AG09319 (cell line): ENCODE results near the gene IFFO2.

ENCODE experiments used
- DNase-seq: peaks from one replicate; pipeline ENCODE4 v3.0.0-alpha.2; 2010; ENCODE audit warnings: low read depth; ENCODE audit errors: extremely low read depth
- TF ChIP-seq, protein P1 (sequence below): IDR thresholded peaks from 2 replicates; pipeline ENCODE4 v1.5.1; 2011; ENCODE audit warnings: low read depth, mild to moderate bottlenecking, inconsistent platforms, low read length, moderate library complexity

IFFO2 gene

DNA sequence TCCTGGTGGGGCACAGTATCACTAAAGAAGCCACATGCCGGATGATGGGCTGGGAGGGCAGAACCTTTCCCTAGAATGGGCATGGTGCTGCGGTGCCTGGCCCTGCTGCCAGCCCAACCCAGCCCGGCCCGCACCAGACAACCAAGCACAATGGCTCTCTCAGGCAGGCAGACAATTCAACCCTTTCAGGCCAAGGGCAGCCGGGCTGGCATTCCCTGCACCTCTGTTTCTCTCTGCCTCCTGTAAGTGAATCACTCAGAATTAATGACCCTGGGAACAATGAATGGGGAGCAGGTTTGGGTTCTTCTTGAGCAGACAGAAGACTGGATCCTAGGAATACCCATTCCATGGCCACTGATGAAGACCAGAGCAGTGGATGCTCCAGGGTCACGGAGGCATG, 41.0 kb upstream of the IFFO2 start:
- no peak for DNase-seq

GRCh38 chr1:18996548-18997177, 40.2 kb upstream of the IFFO2 start:
- DNase-seq = no peak
- TF ChIP-seq, protein P1, sequence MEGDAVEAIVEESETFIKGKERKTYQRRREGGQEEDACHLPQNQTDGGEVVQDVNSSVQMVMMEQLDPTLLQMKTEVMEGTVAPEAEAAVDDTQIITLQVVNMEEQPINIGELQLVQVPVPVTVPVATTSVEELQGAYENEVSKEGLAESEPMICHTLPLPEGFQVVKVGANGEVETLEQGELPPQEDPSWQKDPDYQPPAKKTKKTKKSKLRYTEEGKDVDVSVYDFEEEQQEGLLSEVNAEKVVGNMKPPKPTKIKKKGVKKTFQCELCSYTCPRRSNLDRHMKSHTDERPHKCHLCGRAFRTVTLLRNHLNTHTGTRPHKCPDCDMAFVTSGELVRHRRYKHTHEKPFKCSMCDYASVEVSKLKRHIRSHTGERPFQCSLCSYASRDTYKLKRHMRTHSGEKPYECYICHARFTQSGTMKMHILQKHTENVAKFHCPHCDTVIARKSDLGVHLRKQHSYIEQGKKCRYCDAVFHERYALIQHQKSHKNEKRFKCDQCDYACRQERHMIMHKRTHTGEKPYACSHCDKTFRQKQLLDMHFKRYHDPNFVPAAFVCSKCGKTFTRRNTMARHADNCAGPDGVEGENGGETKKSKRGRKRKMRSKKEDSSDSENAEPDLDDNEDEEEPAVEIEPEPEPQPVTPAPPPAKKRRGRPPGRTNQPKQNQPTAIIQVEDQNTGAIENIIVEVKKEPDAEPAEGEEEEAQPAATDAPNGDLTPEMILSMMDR = no peak

More for the DNA sequence above, 41.0 kb upstream of the IFFO2 start:
- TF ChIP-seq, protein P1 = no peak

DNA sequence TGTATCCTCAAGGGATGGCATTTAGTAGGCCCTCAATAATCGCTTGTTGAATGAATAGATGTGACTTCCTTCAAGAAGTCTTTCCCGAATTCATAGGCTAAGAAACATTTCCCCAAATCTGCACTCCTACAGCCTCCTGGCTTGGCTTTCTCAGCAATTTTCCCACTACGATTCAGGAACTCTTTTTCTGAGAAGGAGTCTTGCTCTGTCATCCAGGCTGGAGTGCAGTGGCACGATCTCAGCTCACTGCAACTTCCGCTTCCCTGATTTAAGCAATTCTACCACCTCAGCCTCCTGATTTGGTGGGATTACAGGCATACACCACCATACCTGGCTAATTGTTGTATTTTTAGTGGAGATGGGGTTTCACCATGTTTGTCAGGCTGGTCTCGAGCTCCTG, 37.9 kb upstream of the IFFO2 start:
- no peak for DNase-seq
- TF ChIP-seq, protein P1 = no peak

- DNase-seq = no peak
- TF ChIP-seq, protein P1 = no peak
Measured at GRCh38 chr1:18992646-18993045, 36.2 kb upstream of the IFFO2 start.

- DNase-seq = no peak
- TF ChIP-seq, protein P1 = no peak
Measured at GRCh38 chr1:18991585-18991984, 35.1 kb upstream of the IFFO2 start.

GRCh38 chr1:18989896-18990295, 33.4 kb upstream of the IFFO2 start:
- TF ChIP-seq, protein P1 = no peak
- DNase-seq = no peak

- TF ChIP-seq, protein P1 = no peak
- no peak for DNase-seq
Measured at GRCh38 chr1:18989176-18989799, 32.8 kb upstream of the IFFO2 start.
